GM12875 (cell line): ENCODE results near the gene USP38.
"Not testable (repeated sequence)": the region's sequence is repeated elsewhere in the genome, so short reads cannot be mapped to it uniquely, and the experiment has no call there.

Experiments used
- H3K4me3 ChIP-seq: one replicate; pipeline ENCODE4 v1.5.1; 2011; ENCODE audit warnings: low read depth, low read length, control low read depth
- CTCF ChIP-seq: IDR thresholded peaks from 2 replicates; pipeline ENCODE4 v1.5.1; 2011; ENCODE audit warnings: low read depth, mild to moderate bottlenecking, control low read depth, inconsistent platforms, low read length, moderate library complexity, borderline replicate concordance; ENCODE audit not compliant: insufficient read depth

Gene USP38

GRCh38 chr4:143256456-143256855 is 71.7 kb downstream of the USP38 start:
- no peak overlapping the region for H3K4me3 ChIP-seq
- no peak for TF ChIP-seq CTCF

- no peak for TF ChIP-seq CTCF
- H3K4me3 ChIP-seq = no peak overlapping the region
These were observed 72.6 kb downstream of the USP38 start for GRCh38 chr4:143257356-143257755.

- TF ChIP-seq CTCF = no peak
- H3K4me3 ChIP-seq = no peak overlapping the region
These were observed 76.0 kb downstream of the USP38 start for GRCh38 chr4:143260750-143261149.

GRCh38 chr4:143262838-143263237 is 78.1 kb downstream of the USP38 start:
- TF ChIP-seq CTCF = no peak
- H3K4me3 ChIP-seq = no peak overlapping the region

GRCh38 chr4:143267690-143268089 is 83.0 kb downstream of the USP38 start:
- H3K4me3 ChIP-seq = not testable (repeated sequence)

- TF ChIP-seq CTCF = no peak
These were observed 85.6 kb downstream of the USP38 start for GRCh38 chr4:143270256-143270838.

More at GRCh38 chr4:143270256-143270838, 85.6 kb downstream of the USP38 start:
- H3K4me3 ChIP-seq = no peak overlapping the region
